Caco-2 (cell line): Measurements from ENCODE around the gene IL17RA. TPM values are rescaled to one million over a fixed set of nuclear protein-coding genes. Genes with fewer than 3 reads are reported as not detected.

Source experiments
- BruUV-seq: library from RNA; stranded (reverse); fragments of 400-500 nt; replicated peaks from 2 replicates; lab custom pipeline; 2021; lab: Mats Ljungman, UMichigan
- CTCF ChIA-PET: fragments of 300-600 bp; sonication (Branson Sonifier 250); formaldehyde crosslinking; loops from one replicate; lab custom pipeline; 2022; ENCODE audit warnings: antibody characterized with exemption; lab: Charles Lee
- POLR2A ChIA-PET: fragments of 300-600 bp; sonication (Branson Sonifier 250); formaldehyde crosslinking; loops from one replicate; lab custom pipeline; 2022; ENCODE audit warnings: antibody characterized with exemption; lab: Charles Lee
- DNase-seq, 2 experiments: peaks; one replicate each; pipeline versions ENCODE4 v3.0.0 to v3.0.0-alpha.2; 2020 to 2022
- H3K27me3 ChIP-seq: replicated peaks from 2 replicates; pipeline ENCODE4 v1.6.0; 2011; ENCODE audit warnings: low read length; ENCODE audit not compliant: control insufficient read depth, insufficient read depth
- H3K36me3 ChIP-seq: 2 replicates; pipeline ENCODE4 v1.5.1; 2011; ENCODE audit warnings: low read length; ENCODE audit not compliant: control insufficient read depth, insufficient read depth
- H3K4me1 ChIP-seq: fragments of 250-450 bp; sonication (Bioruptor Pico); 2 replicates; pipeline ENCODE4 v1.5.1; 2020; ENCODE audit warnings: mild to moderate bottlenecking
- H3K4me3 ChIP-seq: 2 replicates; pipeline ENCODE4 v1.5.1; 2011; ENCODE audit warnings: low read depth, mild to moderate bottlenecking, control low read depth, low read length
- H3K9me3 ChIP-seq: fragments of 250-450 bp; sonication (Bioruptor Pico); 2 replicates; pipeline ENCODE4 v1.5.1; 2020; ENCODE audit warnings: mild to moderate bottlenecking, moderate library complexity
- H3K27ac Mint-ChIP-seq: one replicate; pipeline ENCODE4 v1.8.0; 2022; ENCODE audit warnings: mixed read lengths; ENCODE audit not compliant: unreplicated experiment
- H3K27me3 Mint-ChIP-seq: one replicate; pipeline ENCODE4 v1.8.0; 2022; ENCODE audit warnings: mixed read lengths; ENCODE audit not compliant: insufficient read depth, unreplicated experiment
- H3K36me3 Mint-ChIP-seq: one replicate; pipeline ENCODE4 v1.8.0; 2022; ENCODE audit warnings: mild to moderate bottlenecking, mixed read lengths; ENCODE audit not compliant: insufficient read depth, unreplicated experiment
- H3K4me1 Mint-ChIP-seq: one replicate; pipeline ENCODE4 v1.8.0; 2022; ENCODE audit warnings: low read depth, mixed read lengths; ENCODE audit not compliant: unreplicated experiment
- H3K4me3 Mint-ChIP-seq: one replicate; pipeline ENCODE4 v1.8.0; 2022; ENCODE audit warnings: mild to moderate bottlenecking, moderate library complexity, mixed read lengths; ENCODE audit not compliant: unreplicated experiment
- H3K9me3 Mint-ChIP-seq: one replicate; pipeline ENCODE4 v1.8.0; 2022; ENCODE audit warnings: mixed read lengths; ENCODE audit not compliant: unreplicated experiment
- CTCF ChIP-seq, 2 experiments: fragments of 200-600 bp in 1 of 2; IDR thresholded peaks; 1 replicate in 1 of 2; 2 replicates in 1 of 2; pipeline versions ENCODE4 v1.5.1 to v1.8.0; 2011 to 2022; ENCODE audit warnings: antibody characterized with exemption in 1 of 2, control low read depth in 1 of 2, inconsistent platforms in 1 of 2, low read depth in 1 of 2, low read length in 1 of 2, mild to moderate bottlenecking in 1 of 2, moderate library complexity in 1 of 2; ENCODE audit not compliant: insufficient read depth in 1 of 2, severe bottlenecking in 1 of 2, unreplicated experiment in 1 of 2
- intact Hi-C: fragments of 100-400 bp; cut with micrococcal nuclease; formaldehyde crosslinking; loops from one replicate; pipeline ENCODE4 v1.10.0; 2022; ENCODE audit not compliant: unreplicated experiment
- total RNA-seq: library from RNA; stranded (reverse); gene quantifications from 2 replicates; pipeline ENCODE4 v1.2.3, GENCODE V29; 2022

Gene IL17RA
- total RNA-seq, 1 experiment from 2014 or later = 14.5 TPM

DNA sequence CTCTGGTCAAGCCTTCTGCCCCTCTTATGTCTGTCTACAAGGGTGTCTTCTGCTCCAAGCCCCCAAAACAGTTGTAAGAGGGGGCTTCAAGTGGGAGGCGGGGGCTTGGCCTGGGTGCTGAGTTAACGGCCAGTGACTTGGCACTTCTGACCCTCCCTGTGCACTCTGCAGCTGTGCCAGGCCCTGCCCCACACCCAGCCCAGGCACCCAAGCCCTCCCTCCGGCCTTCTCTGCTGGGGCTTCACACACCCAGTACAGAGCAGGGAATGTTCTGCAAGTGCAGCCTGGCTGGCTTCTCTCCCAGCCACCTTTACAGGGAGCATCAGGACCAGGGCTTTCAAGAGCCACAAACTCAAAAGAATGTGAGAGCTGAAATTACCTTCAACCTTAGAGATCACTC, 32.6 kb downstream of the IL17RA start:
- peaks cover 5% of the 10 kb centered on the region; the same call in 1 of the 2 replicates for H3K4me1 ChIP-seq
- H3K4me3 Mint-ChIP-seq = no peak overlapping the region
- CTCF ChIA-PET = interaction anchor here (0.5 kb wide), 2 partner anchors 54 to 416 kb away, joined by 3 to 4 read pairs; no protein-coding TSS in a partner anchor
- H3K36me3 Mint-ChIP-seq = no peaks in the 10 kb centered on the region
- no peaks in the 10 kb centered on the region for H3K36me3 ChIP-seq
- H3K27me3 Mint-ChIP-seq = peaks cover 13% of the 10 kb centered on the region
- DNase-seq = no peak
- no peak for TF ChIP-seq CTCF (IDR thresholded peaks at IDR 0.05; ENCODE audit: insufficient read depth in 1 of 2, low read depth in 1 of 2, low read length in 1 of 2, severe bottlenecking in 1 of 2, unreplicated experiment in 1 of 2)
- intact Hi-C loops = no loop called here
- H3K9me3 Mint-ChIP-seq = no peaks in the 10 kb centered on the region
- no TSS peak for BruUV-seq
- POLR2A ChIA-PET = no interaction called here
- no peaks in the 10 kb centered on the region for H3K27me3 ChIP-seq
- H3K9me3 ChIP-seq = no peaks in the 10 kb centered on the region
- no peak overlapping the region for H3K4me3 ChIP-seq
- H3K27ac Mint-ChIP-seq = no peak overlapping the region
- H3K4me1 Mint-ChIP-seq = peaks cover 9% of the 10 kb centered on the region

GRCh38 chr22:17117890-17118289, 33.1 kb downstream of the IL17RA start:
- intact Hi-C loops = no loop called here
- H3K4me1 ChIP-seq = peaks cover 5% of the 10 kb centered on the region; the same call in 1 of the 2 replicates
- POLR2A ChIA-PET = no interaction called here
- no peaks in the 10 kb centered on the region for H3K36me3 ChIP-seq
- no peak overlapping the region for H3K4me3 ChIP-seq
- CTCF ChIA-PET = interaction anchor here (1.3 kb wide), 1 partner anchor 384 kb away, joined by 5 read pairs; no protein-coding TSS in a partner anchor
- DNase-seq = no peak
- peaks cover 13% of the 10 kb centered on the region for H3K27me3 Mint-ChIP-seq
- peaks cover 9% of the 10 kb centered on the region for H3K4me1 Mint-ChIP-seq
- no peak overlapping the region for H3K4me3 Mint-ChIP-seq
- BruUV-seq = no TSS peak
- H3K27ac Mint-ChIP-seq = no peak overlapping the region
- no peaks in the 10 kb centered on the region for H3K36me3 Mint-ChIP-seq
- H3K27me3 ChIP-seq = no peaks in the 10 kb centered on the region
- H3K9me3 ChIP-seq = no peaks in the 10 kb centered on the region
- no peaks in the 10 kb centered on the region for H3K9me3 Mint-ChIP-seq
- TF ChIP-seq CTCF (IDR thresholded peaks at IDR 0.05; ENCODE audit: insufficient read depth in 1 of 2, low read depth in 1 of 2, low read length in 1 of 2, severe bottlenecking in 1 of 2, unreplicated experiment in 1 of 2) = no peak

- DNase-seq = no peak
- intact Hi-C loops = no loop called here
- H3K4me3 ChIP-seq = no peak overlapping the region
- BruUV-seq = no TSS peak
- Mint-ChIP-seq H3K4me1 (peaks cover 9% of the 10 kb centered on the region), H3K27me3 (peaks cover 13% of the 10 kb centered on the region), H3K9me3 (no peaks in the 10 kb centered on the region), H3K27ac (no peak overlapping the region), H3K4me3 (no peak overlapping the region), H3K36me3 (no peaks in the 10 kb centered on the region)
- ChIA-PET POLR2A (no interaction called here), CTCF (interaction anchor here (1.3 kb wide), 1 partner anchor 383 kb away, joined by 5 read pairs; no protein-coding TSS in a partner anchor)
- H3K4me1 ChIP-seq = peaks cover 5% of the 10 kb centered on the region; the same call in 1 of the 2 replicates
- H3K27me3 ChIP-seq = no peaks in the 10 kb centered on the region
- no peak for TF ChIP-seq CTCF (IDR thresholded peaks at IDR 0.05; ENCODE audit: insufficient read depth in 1 of 2, low read depth in 1 of 2, low read length in 1 of 2, severe bottlenecking in 1 of 2, unreplicated experiment in 1 of 2)
- no peaks in the 10 kb centered on the region for H3K9me3 ChIP-seq
- no peaks in the 10 kb centered on the region for H3K36me3 ChIP-seq
These were observed 33.5 kb downstream of the IL17RA start for GRCh38 chr22:17118342-17118741.
